Melanocyte of skin (primary cell): ENCODE measurements around the gene GTF3C1. TPM values are rescaled to one million over a fixed set of nuclear protein-coding genes. Genes with fewer than 3 reads are reported as not detected.

Source experiments
- total RNA-seq, 2 donors: library from RNA; depleted of rRNA; stranded (reverse); fragments of >200 nt; gene quantifications; 2 replicates each; pipeline ENCODE4 v1.2.3, GENCODE V29; 2012

GTF3C1 gene
- 10 to 100 TPM; 88.8 to 94.2 TPM for total RNA-seq

DNA sequence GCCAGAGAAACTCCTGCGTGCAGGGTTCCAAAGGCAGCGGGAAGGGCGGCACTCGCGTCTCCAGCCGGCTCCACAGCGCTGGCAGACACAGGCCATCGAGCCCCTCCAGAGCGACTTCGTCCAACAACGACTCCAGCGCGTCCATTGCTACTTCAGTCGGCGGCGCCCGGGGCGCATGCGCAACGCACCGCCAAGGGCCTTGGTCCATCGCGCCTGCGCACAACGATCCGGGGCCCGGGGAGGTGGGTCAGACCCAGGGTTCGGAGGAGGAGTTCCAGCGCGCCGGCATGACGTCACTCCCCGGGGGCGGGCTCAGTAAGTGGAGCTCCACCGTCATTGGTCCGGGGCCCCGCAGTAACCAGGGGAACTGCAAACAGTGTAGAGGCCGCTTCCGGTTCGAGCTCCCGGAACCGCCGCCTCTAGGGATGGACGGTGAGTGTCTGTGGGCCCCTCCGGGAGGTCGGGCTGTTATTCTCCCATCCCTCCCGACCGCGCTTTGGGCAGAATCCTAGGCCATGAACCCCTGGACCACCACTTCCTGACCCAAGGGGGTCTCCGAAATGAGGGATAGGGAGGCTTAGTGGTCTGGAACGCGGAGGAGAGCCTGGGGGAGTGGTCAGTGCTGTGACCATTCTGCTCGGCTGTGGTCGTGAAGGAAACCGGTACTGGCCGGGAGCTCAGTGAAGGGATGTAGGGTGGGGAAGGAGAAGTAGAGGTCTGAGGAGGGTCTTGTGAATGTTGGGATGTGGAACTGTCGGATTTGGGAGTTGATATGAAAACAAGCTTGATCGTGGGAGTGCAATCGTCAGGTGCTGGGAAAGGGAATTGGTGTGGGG is at the start of gene GTF3C1, which contains the start of gene KATNIP:
GTF3C1 (minus strand) TSS at position 168 of the 836 bp plus-strand sequence; CDS start at position 145, 23 bp downstream.
KATNIP (plus strand) TSS at position 399 of the 836 bp plus-strand sequence; CDS start at position 426, 27 bp downstream.

Other genes with a start within 250 kb of the GTF3C1 start
- gene IL4R, start 235.9 kb downstream of the GTF3C1 start, total RNA-seq, result 10 to 100 TPM; 17.6 to 26.8 TPM
- under 1 TPM; under 0.01 TPM for gene IL21R, start 147.7 kb downstream of the GTF3C1 start, total RNA-seq
- gene KATNIP, start 231 bp upstream of the GTF3C1 start, total RNA-seq, result 10 to 100 TPM; 21.3 to 31.3 TPM